ENCODE measurements around the gene CLCA4.
"Not testable (repeated sequence)": the region's sequence is repeated elsewhere in the genome, so short reads cannot be mapped to it uniquely, and the experiment has no call there.

Gene CLCA4

GRCh38 chr1:86537928-86538695, 8.8 kb upstream of the CLCA4 start:
- DNase-seq = no peak

GRCh38 chr1:86538775-86539174, 8.1 kb upstream of the CLCA4 start:
- DNase-seq = no peak

GRCh38 chr1:86541859-86542258, 5.0 kb upstream of the CLCA4 start:
- DNase-seq = no peak

GRCh38 chr1:86542631-86543030, 4.2 kb upstream of the CLCA4 start:
- no peak for DNase-seq

- DNase-seq = no peak
Observed at GRCh38 chr1:86548839-86549238, 2.0 kb downstream of the CLCA4 start.

- DNase-seq = no peak
Observed at GRCh38 chr1:86551305-86551704, 4.4 kb downstream of the CLCA4 start.

GRCh38 chr1:86552376-86552775, 5.5 kb downstream of the CLCA4 start:
- no peak for DNase-seq

GRCh38 chr1:86557739-86558138, 10.9 kb downstream of the CLCA4 start:
- DNase-seq = no peak

GRCh38 chr1:86563849-86564248, 17.0 kb downstream of the CLCA4 start:
- no peak for DNase-seq

- DNase-seq = no peak
Observed at GRCh38 chr1:86567341-86567740, 20.5 kb downstream of the CLCA4 start.

- DNase-seq = no peak
Observed at GRCh38 chr1:86567878-86568277, 21.0 kb downstream of the CLCA4 start.

GRCh38 chr1:86573763-86574484, 27.0 kb downstream of the CLCA4 start:
- no peak for DNase-seq

GRCh38 chr1:86581231-86581630, 34.4 kb downstream of the CLCA4 start:
- DNase-seq = no peak

- no peak for DNase-seq
Observed at GRCh38 chr1:86582161-86582560, 35.3 kb downstream of the CLCA4 start.

GRCh38 chr1:86583032-86583431, 36.2 kb downstream of the CLCA4 start:
- DNase-seq = no peak

- DNase-seq = no peak
Observed at GRCh38 chr1:86583593-86583992, 36.7 kb downstream of the CLCA4 start.

- DNase-seq = no peak
Observed at GRCh38 chr1:86594284-86594770, 47.4 kb downstream of the CLCA4 start.

- DNase-seq = no peak
Observed at GRCh38 chr1:86596224-86596623, 49.3 kb downstream of the CLCA4 start.

GRCh38 chr1:86596741-86597290, 49.9 kb downstream of the CLCA4 start:
- no peak for DNase-seq

GRCh38 chr1:86606080-86606479, 59.2 kb downstream of the CLCA4 start:
- not testable (repeated sequence) for DNase-seq

GRCh38 chr1:86616433-86616832, 69.6 kb downstream of the CLCA4 start:
- no peak for DNase-seq

GRCh38 chr1:86616871-86617270, 70.0 kb downstream of the CLCA4 start:
- DNase-seq = no peak

GRCh38 chr1:86618358-86618757, 71.5 kb downstream of the CLCA4 start:
- no peak for DNase-seq

- no peak for DNase-seq
Observed at GRCh38 chr1:86619313-86619712, 72.4 kb downstream of the CLCA4 start.
